Suprapubic skin (tissue), 4 donors: ENCODE measurements around the gene TBC1D16. TPM values are rescaled to one million over a fixed set of nuclear protein-coding genes. Genes with fewer than 3 reads are reported as not detected.

Experiments used
- DNase-seq, 2 donors: peaks; one replicate each; pipeline ENCODE4 v3.0.0-alpha.2; 2019; ENCODE audit warnings: low spot score in 2 of 2
- H3K27ac ChIP-seq: fragments of 200-600 bp; sonication (generic); one replicate; pipeline ENCODE4 v1.5.1; 2019
- H3K27me3 ChIP-seq: fragments of 200-600 bp; sonication (generic); one replicate; pipeline ENCODE4 v1.5.1; 2019
- H3K36me3 ChIP-seq: fragments of 200-600 bp; sonication (generic); one replicate; pipeline ENCODE4 v1.5.1; 2019
- H3K4me1 ChIP-seq: fragments of 200-600 bp; sonication (generic); one replicate; pipeline ENCODE4 v1.5.1; 2019
- H3K4me3 ChIP-seq: fragments of 200-600 bp; sonication (generic); one replicate; pipeline ENCODE4 v1.5.1; 2019; ENCODE audit warnings: mild to moderate bottlenecking
- H3K9me3 ChIP-seq: fragments of 200-600 bp; sonication (generic); one replicate; pipeline ENCODE4 v1.5.1; 2019
- CTCF ChIP-seq, 2 donors: fragments of 200-600 bp in 1 of 2; fragments of 450-650 bp in 1 of 2; sonication (generic) in 1 of 2; IDR thresholded peaks; one replicate each; pipeline ENCODE4 v1.5.1; 2016 to 2019; ENCODE audit warnings: antibody characterized with exemption in 2 of 2, mild to moderate bottlenecking in 1 of 2, moderate library complexity in 1 of 2
- EP300 ChIP-seq: sonication (generic); formaldehyde crosslinking; IDR thresholded peaks from one replicate; pipeline ENCODE4 v1.6.1; 2017; ENCODE audit warnings: antibody characterized with exemption
- POLR2A ChIP-seq, 2 donors: fragments of 450-650 bp; IDR thresholded peaks; one replicate each; pipeline ENCODE4 v1.6.1; 2017; ENCODE audit warnings: antibody characterized with exemption in 2 of 2, mild to moderate bottlenecking in 2 of 2, moderate library complexity in 2 of 2
- POLR2AphosphoS5 ChIP-seq, 3 donors: sonication (generic); formaldehyde crosslinking; IDR thresholded peaks; one replicate each; pipeline ENCODE4 v1.6.1; 2017; ENCODE audit warnings: antibody characterized with exemption in 3 of 3
- WGBS: methylation state at CpG from one replicate; pipeline ENCODE4 v1.1.5; 2018; 5-methylcytosine and 5-hydroxymethylcytosine counted together
- total RNA-seq, 4 donors: library from RNA; depleted of rRNA; stranded (reverse); fragments of >200 nt; gene quantifications; one replicate each; pipeline ENCODE4 v1.1.0, GENCODE V29; 2016

TBC1D16 gene
- total RNA-seq, 4 donors from 2014 or later = 18.6 to 33.6 (median 22.7) TPM

DNA sequence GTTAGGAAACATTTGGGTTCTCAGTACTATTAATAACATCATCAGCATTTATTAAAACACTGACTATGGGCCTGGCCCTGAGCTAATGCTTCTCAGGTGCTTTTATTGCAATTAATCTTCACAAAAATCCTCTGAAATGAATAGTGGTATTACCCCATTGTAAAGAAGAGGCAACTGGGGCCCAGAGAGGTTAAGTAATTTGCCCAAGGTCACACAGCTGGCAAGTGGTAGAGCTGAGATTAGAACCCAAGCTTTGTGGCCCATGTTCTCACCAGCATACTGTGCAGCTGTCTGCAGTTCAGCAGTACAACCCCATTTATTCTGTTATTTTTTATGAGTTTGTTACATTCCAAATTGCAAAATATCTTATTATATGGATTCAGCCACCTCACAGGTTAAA is 82.3 kb downstream of the TBC1D16 start:
- H3K9me3 ChIP-seq = no peaks in the 10 kb centered on the region
- H3K27me3 ChIP-seq = no peaks in the 10 kb centered on the region
- DNase-seq = peak in 1 of 2 donors; percentile 11
- TF ChIP-seq EP300 (no peak), POLR2AphosphoS5 (IDR thresholded peaks at IDR 0.05) (no peak), CTCF (IDR thresholded peaks at IDR 0.05) (no peak), POLR2A (IDR thresholded peaks at IDR 0.05) (no peak)
- peaks cover 19% of the 10 kb centered on the region for H3K4me1 ChIP-seq
- H3K4me3 ChIP-seq = no peak overlapping the region
- H3K36me3 ChIP-seq = peaks cover 22% of the 10 kb centered on the region
- H3K27ac ChIP-seq = no peak overlapping the region

GRCh38 chr17:79952901-79953300 is 82.8 kb downstream of the TBC1D16 start:
- TF ChIP-seq POLR2A (IDR thresholded peaks at IDR 0.05) (no peak), EP300 (no peak), CTCF (IDR thresholded peaks at IDR 0.05) (no peak), POLR2AphosphoS5 (IDR thresholded peaks at IDR 0.05) (no peak)
- no peaks in the 10 kb centered on the region for H3K27me3 ChIP-seq
- 92% methylated on average over 8 of the region's 8 CpGs for WGBS
- peak in 1 of 2 donors; percentile 9 for DNase-seq
- peaks cover 19% of the 10 kb centered on the region for H3K4me1 ChIP-seq
- H3K4me3 ChIP-seq = no peak overlapping the region
- H3K9me3 ChIP-seq = no peaks in the 10 kb centered on the region
- H3K27ac ChIP-seq = no peak overlapping the region
- H3K36me3 ChIP-seq = peaks cover 22% of the 10 kb centered on the region

DNA sequence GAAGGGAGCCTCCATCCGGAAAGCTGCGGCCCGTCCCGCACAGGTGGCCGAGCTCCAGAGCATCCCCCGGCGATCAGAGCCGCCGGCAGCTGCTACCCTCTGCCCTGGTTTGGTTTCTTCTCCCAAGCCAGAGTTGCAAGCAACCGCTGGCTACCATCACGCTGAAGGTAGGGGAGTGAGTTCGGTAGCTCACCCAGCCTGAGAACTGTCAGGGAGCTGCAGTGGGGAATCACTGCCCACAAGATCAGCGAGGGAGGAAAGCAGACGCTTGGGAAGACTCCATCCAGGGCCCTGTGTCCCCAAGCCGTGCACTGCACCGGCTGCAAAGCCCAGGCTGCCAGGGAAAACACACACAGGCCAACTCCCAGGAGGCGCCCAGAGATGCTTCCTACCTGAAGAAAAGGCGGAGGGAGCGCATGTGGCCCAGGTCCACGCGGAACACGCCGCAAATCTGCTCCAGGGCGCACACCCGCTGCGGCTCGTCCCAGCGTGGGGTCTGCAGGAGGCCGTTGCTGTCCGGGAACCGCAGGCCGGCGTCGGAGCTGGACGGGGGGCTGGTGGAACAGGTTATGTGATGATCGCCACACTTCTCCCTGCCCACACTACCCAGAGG is 83.3 kb downstream of the TBC1D16 start:
- Histone ChIP-seq H3K27me3 (no peaks in the 10 kb centered on the region), H3K4me3 (no peak overlapping the region), H3K36me3 (peaks cover 28% of the 10 kb centered on the region), H3K4me1 (peaks cover 19% of the 10 kb centered on the region), H3K9me3 (no peaks in the 10 kb centered on the region), H3K27ac (peak overlapping the region; percentile 39)
- DNase-seq = peak; percentile 56 to 72
- 86% methylated on average over 17 of the region's 36 CpGs for WGBS
- TF ChIP-seq POLR2A (IDR thresholded peaks at IDR 0.05) = no peak
- TF ChIP-seq POLR2AphosphoS5 (IDR thresholded peaks at IDR 0.05) = no peak

- H3K27ac ChIP-seq = peak overlapping the region; percentile 39
- peaks cover 31% of the 10 kb centered on the region for H3K36me3 ChIP-seq
- no peaks in the 10 kb centered on the region for H3K9me3 ChIP-seq
- H3K4me3 ChIP-seq = peak overlapping the region; percentile 3
- H3K4me1 ChIP-seq = peaks cover 19% of the 10 kb centered on the region
- WGBS = 49% methylated on average over 18 of the region's 31 CpGs
- peak; percentile 62 to 79 for DNase-seq
- TF ChIP-seq POLR2A (IDR thresholded peaks at IDR 0.05) = no peak
- TF ChIP-seq CTCF (IDR thresholded peaks at IDR 0.05) = no peak
- no peak for TF ChIP-seq EP300
- no peak for TF ChIP-seq POLR2AphosphoS5 (IDR thresholded peaks at IDR 0.05)
- H3K27me3 ChIP-seq = no peaks in the 10 kb centered on the region
These were observed 84.1 kb downstream of the TBC1D16 start for GRCh38 chr17:79951361-79952264.

DNA sequence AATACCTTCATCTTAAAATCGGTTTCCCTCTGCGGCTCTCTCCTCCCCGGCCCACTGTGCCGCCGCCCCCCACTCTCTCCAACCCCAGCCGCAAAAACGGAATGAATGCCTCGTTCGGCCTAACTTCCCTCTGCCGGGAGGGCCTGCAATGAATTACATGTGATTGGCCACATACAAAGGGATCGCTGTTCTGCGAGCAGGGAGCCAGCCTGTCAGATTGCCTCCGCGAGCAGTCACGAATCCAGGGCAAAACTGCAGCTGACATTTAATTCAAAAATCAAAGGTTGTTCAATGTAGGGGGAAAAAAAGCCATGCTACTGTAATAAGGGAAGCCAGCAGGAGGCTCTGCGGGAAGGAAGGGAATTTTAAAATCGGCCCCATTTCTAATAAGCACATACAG is 84.9 kb downstream of the TBC1D16 start:
- no peak for TF ChIP-seq CTCF (IDR thresholded peaks at IDR 0.05)
- peak; percentile 46 to 56 for DNase-seq
- peak overlapping the region; percentile 39 for H3K27ac ChIP-seq
- 80% methylated on average over 17 of the region's 17 CpGs for WGBS
- no peaks in the 10 kb centered on the region for H3K9me3 ChIP-seq
- peaks cover 31% of the 10 kb centered on the region for H3K36me3 ChIP-seq
- no peak overlapping the region for H3K4me3 ChIP-seq
- H3K27me3 ChIP-seq = no peaks in the 10 kb centered on the region
- H3K4me1 ChIP-seq = peaks cover 19% of the 10 kb centered on the region
